Breast epithelium (tissue), 4 donors: ENCODE data around the gene CARD9. TPM values are rescaled to one million over a fixed set of nuclear protein-coding genes. Genes with fewer than 3 reads are reported as not detected.
A peak's percentile ranks its signal among the peaks of the same experiment; 100 is the strongest.
"Not testable (repeated sequence)": the region's sequence is repeated elsewhere in the genome, so short reads cannot be mapped to it uniquely, and the experiment has no call there.

Experiments
- DNase-seq, 2 donors: peaks; one replicate each; pipeline ENCODE4 v3.0.0-alpha.2; 2019; ENCODE audit warnings: low spot score in 2 of 2
- H3K27ac ChIP-seq, 2 donors: fragments of 200-600 bp; sonication (generic) in 1 of 2; one replicate each; pipeline ENCODE4 v1.5.1; 2016 to 2019; ENCODE audit warnings: mild to moderate bottlenecking in 1 of 2
- H3K27me3 ChIP-seq, 2 donors: fragments of 200-600 bp; sonication (generic) in 1 of 2; one replicate each; pipeline versions ENCODE4 v1.5.1 to v1.6.0; 2017 to 2019; ENCODE audit warnings: control low read depth in 1 of 2, mild to moderate bottlenecking in 1 of 2
- H3K36me3 ChIP-seq: fragments of 200-600 bp; one replicate; pipeline ENCODE4 v1.5.1; 2019
- H3K4me1 ChIP-seq, 2 donors: fragments of 200-600 bp; sonication (generic); one replicate each; pipeline ENCODE4 v1.5.1; 2016 to 2019; ENCODE audit warnings: control low read depth in 1 of 2
- H3K4me3 ChIP-seq, 3 donors: fragments of 200-600 bp; sonication (generic); 1 replicate in 2 of 3; 2 replicates in 1 of 3; pipeline ENCODE4 v1.5.1; 2016 to 2019; ENCODE audit warnings: mild to moderate bottlenecking in 3 of 3, moderate library complexity in 2 of 3
- H3K9me3 ChIP-seq, 2 donors: fragments of 200-600 bp; sonication (generic) in 1 of 2; one replicate each; pipeline ENCODE4 v1.5.1; 2016 to 2019; ENCODE audit warnings: control low read depth in 1 of 2
- POLR2A ChIP-seq: fragments of 450-650 bp; IDR thresholded peaks from one replicate; pipeline ENCODE4 v1.6.1; 2016; ENCODE audit warnings: antibody characterized with exemption, mild to moderate bottlenecking, moderate library complexity
- POLR2AphosphoS5 ChIP-seq, 3 donors: sonication (generic); formaldehyde crosslinking; IDR thresholded peaks; one replicate each; pipeline ENCODE4 v1.6.1; 2017; ENCODE audit warnings: antibody characterized with exemption in 3 of 3
- intact Hi-C: fragments of 100-400 bp; cut with DNase I; formaldehyde crosslinking; loops from one replicate; pipeline ENCODE4 v1.15.1; 2023; ENCODE audit warnings: low total_unique reads
- total RNA-seq, 3 donors: library from RNA; depleted of rRNA; stranded (reverse); fragments of >200 nt; gene quantifications; one replicate each; pipeline ENCODE4 v1.1.0, GENCODE V29; 2016
- TF ChIP-seq, protein P1 (sequence below), 3 donors: fragments of 450-650 bp; IDR thresholded peaks; one replicate each; pipeline ENCODE4 v1.5.1; 2016 to 2017; ENCODE audit warnings: antibody characterized with exemption in 3 of 3, mild to moderate bottlenecking in 3 of 3, moderate library complexity in 3 of 3

The CARD9 gene
- total RNA-seq, 3 donors from 2014 or later = 3.0 to 7.6 (median 3.3) TPM

DNA sequence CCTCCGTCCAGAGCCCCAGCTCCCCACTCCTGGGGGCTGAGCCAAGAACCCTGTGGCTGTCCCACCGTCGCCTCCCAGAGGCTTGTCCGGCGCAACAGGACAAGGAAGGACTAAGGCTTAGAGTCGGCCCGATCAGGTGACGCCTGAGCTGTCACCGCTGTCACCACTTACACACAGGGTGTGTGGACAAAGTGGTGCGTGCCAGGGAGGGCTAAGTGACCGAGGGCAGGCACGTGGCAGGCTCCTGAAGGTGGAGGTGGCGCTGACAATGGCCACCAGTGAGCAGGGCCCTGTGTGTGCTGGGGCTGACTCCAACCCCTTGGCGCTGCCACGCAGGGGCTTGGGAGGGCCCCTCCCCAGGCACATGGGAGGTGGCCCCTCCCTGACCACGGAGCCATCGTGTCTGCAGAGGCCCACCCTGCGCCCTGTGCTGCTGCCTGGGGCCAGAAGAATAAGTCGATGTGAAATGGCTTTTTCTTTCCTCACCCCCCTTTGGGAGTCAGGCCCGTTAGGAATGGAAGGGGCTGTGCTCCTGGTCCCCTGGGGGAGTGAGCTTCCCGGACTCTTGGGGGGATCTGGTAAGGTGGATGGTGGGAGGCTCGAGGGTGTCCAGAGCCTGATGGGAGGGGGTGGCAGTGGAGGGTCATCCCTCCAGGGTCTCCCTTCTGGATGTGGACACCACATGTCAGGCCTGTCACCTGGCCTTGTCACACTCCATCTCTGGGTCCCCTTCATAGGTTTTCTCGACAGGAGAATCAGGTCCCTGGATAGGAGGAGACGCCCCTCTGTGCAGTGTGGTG is 48.8 kb downstream of the CARD9 start:
- no peak for DNase-seq
- intact Hi-C loops = no loop called here
- H3K27ac ChIP-seq = peak overlapping the region; percentile 52 to 66

DNA sequence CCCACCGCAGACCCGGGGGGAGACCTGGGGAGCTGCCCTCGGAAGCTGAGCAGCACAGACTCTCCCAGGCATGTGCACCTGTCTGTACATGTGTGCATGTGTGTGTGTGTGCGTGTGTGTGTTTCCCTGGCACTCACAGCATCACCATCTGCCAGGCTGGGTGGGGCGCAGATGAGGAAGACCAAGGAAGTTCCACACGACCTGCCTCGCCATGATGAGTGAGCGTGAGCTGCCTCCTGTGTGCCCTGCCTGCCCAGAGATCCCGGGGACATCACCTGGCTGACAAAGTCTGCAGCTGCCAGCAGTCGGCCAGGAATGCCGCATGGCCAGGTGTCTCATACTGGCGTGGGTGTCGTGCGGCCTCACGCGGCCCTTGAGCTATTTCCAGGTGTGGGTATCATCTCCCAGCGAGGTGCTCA is 50.1 kb downstream of the CARD9 start:
- peaks cover 3 to 5% of the 10 kb centered on the region in 2 donors for H3K4me1 ChIP-seq
- intact Hi-C loops = no loop called here
- TF ChIP-seq POLR2AphosphoS5 (IDR thresholded peaks at IDR 0.05) = peak in 2 of 3 donors; percentile 18 to 20
- TF ChIP-seq, protein P1, sequence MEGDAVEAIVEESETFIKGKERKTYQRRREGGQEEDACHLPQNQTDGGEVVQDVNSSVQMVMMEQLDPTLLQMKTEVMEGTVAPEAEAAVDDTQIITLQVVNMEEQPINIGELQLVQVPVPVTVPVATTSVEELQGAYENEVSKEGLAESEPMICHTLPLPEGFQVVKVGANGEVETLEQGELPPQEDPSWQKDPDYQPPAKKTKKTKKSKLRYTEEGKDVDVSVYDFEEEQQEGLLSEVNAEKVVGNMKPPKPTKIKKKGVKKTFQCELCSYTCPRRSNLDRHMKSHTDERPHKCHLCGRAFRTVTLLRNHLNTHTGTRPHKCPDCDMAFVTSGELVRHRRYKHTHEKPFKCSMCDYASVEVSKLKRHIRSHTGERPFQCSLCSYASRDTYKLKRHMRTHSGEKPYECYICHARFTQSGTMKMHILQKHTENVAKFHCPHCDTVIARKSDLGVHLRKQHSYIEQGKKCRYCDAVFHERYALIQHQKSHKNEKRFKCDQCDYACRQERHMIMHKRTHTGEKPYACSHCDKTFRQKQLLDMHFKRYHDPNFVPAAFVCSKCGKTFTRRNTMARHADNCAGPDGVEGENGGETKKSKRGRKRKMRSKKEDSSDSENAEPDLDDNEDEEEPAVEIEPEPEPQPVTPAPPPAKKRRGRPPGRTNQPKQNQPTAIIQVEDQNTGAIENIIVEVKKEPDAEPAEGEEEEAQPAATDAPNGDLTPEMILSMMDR (IDR thresholded peaks at IDR 0.05) = no peak

More for the DNA sequence above, 48.8 kb downstream of the CARD9 start:
- no peaks in the 10 kb centered on the region for H3K27me3 ChIP-seq
- TF ChIP-seq POLR2A (no peak), POLR2AphosphoS5 (IDR thresholded peaks at IDR 0.05) (no peak)
- TF ChIP-seq, protein P1 (IDR thresholded peaks at IDR 0.05) = no peak
- H3K4me3 ChIP-seq = no peak overlapping the region
- H3K9me3 ChIP-seq = no peaks in the 10 kb centered on the region
- no peaks in the 10 kb centered on the region for H3K36me3 ChIP-seq
- H3K4me1 ChIP-seq = peaks cover 9 to 14% of the 10 kb centered on the region in 2 donors

DNA sequence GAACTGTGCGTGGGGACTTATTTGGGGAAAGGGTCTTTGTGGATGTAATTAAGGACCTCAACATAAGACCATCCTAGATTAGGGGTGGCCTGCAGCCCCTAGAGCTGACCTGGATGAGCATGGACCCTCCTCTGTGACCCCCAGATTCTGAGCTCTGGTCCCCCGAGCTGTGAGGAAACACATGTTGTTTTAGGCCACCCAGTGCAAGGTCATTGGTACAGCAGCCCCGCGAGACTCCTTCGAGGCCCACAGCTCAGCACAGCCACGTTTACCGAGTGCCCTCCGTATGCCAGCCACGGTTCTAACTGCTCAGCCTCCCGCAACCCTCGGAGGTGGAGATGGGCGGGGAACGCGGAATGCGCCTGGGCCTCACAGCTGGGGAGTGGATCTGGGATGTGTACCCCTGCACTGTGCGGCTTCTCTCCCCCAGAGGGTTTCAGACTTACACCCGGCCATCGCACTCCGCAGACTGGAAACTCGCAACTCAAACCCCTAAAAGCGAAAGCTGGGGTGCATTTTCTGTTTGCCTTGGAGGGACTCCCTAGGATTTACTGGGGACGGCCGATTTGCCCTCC is 50.6 kb downstream of the CARD9 start:
- DNase-seq = no peak
- no peaks in the 10 kb centered on the region for H3K36me3 ChIP-seq

More for the DNA sequence above, 50.1 kb downstream of the CARD9 start:
- peak overlapping the region in 1 of 2 donors; percentile 32 for H3K27ac ChIP-seq
- H3K9me3 ChIP-seq = no peaks in the 10 kb centered on the region
- peak in 1 of 2 donors; percentile 78 for DNase-seq
- H3K27me3 ChIP-seq = no peaks in the 10 kb centered on the region
- no peak overlapping the region for H3K4me3 ChIP-seq
- no peaks in the 10 kb centered on the region for H3K36me3 ChIP-seq

DNA sequence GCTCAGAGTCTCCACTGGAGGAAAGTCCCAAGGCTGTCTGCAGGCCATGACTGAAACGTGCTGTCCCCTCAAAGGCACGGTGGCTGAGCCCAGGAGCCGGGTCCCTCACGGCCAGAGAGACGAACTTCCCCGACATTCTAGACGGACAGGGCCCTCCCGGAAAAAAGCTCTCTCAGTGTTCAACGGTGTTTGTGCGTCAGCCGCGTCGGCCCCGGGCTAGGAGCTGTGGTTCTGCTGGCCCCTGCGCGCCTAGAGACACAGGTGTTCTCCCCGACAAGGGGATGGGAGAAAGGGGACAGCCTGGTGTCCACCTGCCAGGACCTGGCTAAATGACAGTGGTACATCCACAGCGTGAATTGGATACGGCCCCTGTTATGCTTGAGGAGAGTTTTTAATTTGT is 51.9 kb downstream of the CARD9 start:
- Histone ChIP-seq H3K4me3 (no peak overlapping the region), H3K27ac (no peak overlapping the region), H3K9me3 (no peaks in the 10 kb centered on the region), H3K4me1 (peaks cover 0 to 3% of the 10 kb centered on the region in 2 donors), H3K27me3 (no peaks in the 10 kb centered on the region), H3K36me3 (no peaks in the 10 kb centered on the region)
- DNase-seq = no peak
- intact Hi-C loops = no loop called here
- TF ChIP-seq POLR2A (no peak), POLR2AphosphoS5 (IDR thresholded peaks at IDR 0.05) (no peak)
- TF ChIP-seq, protein P1 (IDR thresholded peaks at IDR 0.05) = no peak

More for the DNA sequence above, 50.6 kb downstream of the CARD9 start:
- Histone ChIP-seq H3K4me3 (no peak overlapping the region), H3K9me3 (no peaks in the 10 kb centered on the region), H3K4me1 (peaks cover 0 to 3% of the 10 kb centered on the region in 2 donors), H3K27ac (no peak overlapping the region), H3K27me3 (no peaks in the 10 kb centered on the region)
- intact Hi-C loops = no loop called here
- TF ChIP-seq, protein P1 (IDR thresholded peaks at IDR 0.05) = no peak

DNA sequence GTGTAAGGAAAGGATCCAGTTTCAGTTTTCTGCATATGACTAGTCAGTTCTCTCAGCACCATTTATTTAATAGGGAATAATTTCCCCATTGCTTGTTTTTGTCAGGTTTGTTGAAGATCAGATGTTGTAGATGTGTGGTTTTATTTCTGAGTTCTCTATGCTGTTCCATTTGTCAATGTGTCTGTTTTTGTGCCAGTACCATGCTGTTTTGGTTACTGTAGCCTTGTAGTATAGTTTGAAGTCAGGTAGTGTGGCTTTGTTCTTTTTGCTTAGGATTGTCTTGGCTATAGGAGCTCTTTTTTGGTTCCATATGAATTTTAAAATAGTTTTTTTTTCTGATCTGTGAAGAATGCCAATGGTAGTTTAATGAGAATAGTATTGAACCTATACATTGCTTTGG is 52.5 kb downstream of the CARD9 start:
- H3K36me3 ChIP-seq, intact Hi-C loops, DNase-seq, H3K9me3 ChIP-seq, H3K4me3 ChIP-seq, H3K4me1 ChIP-seq, H3K27ac ChIP-seq, H3K27me3 ChIP-seq: not testable (repeated sequence)

DNA sequence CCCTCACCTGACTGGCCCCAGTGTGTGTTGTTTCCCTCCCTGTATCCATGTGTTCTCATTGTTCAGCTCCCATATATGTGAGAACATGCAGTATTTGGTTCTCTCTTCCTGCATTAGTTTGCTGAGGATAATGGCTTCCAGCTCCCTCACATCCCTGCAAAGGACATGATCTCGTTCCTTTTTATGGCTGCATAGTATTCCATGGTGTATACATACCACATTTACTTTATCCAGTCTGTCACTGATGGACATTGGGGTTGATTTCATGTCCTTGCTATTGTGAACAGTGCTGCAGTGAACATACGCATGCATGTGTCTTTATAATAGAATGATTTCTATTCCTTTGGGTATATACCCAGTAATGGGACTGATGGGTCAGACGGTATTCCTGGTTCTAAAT is 53.5 kb downstream of the CARD9 start:
- H3K9me3 ChIP-seq, H3K4me3 ChIP-seq, H3K4me1 ChIP-seq, H3K27me3 ChIP-seq, intact Hi-C loops, DNase-seq, H3K27ac ChIP-seq, H3K36me3 ChIP-seq: not testable (repeated sequence)

DNA sequence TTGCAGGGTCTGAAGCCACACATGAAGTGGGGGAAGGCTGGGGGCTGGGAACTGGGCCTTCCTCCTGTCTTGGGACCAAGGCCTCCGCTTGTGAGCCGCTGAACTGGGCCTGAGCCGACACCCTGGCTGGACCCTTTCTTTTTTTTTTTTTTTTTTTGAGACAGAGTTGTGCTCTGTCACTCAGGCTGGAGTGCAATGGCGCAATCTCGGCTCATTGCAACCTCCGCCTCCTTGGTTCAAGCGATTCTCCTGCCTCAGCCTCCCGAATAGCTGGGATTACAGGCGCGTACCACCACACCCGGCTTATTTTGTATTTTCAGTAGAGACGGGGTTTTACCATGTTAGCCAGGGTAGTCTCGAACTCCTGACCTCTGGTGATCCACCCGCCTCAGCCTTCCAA is 54.2 kb downstream of the CARD9 start:
- DNase-seq, H3K27me3 ChIP-seq, H3K9me3 ChIP-seq, intact Hi-C loops, H3K36me3 ChIP-seq, H3K4me1 ChIP-seq, H3K4me3 ChIP-seq, H3K27ac ChIP-seq: not testable (repeated sequence)
